Gastrocnemius medialis (tissue), 4 donors: ENCODE data around the gene LRRC49. TPM values are rescaled to one million over a fixed set of nuclear protein-coding genes. Genes with fewer than 3 reads are reported as not detected.

Source experiments
- ATAC-seq, 2 donors: fragments of 150-250 bp; one replicate each; pipeline ENCODE4 v1.9.1; 2016
- DNase-seq, 2 donors: peaks; one replicate each; pipeline ENCODE4 v3.0.0-alpha.2; 2019
- H3K27ac ChIP-seq, 4 donors: fragments of 200-600 bp; sonication (generic); 1 replicate in 1 of 4; 2 replicates in 3 of 4; pipeline ENCODE4 v1.5.1; 2016 to 2018; ENCODE audit warnings: mild to moderate bottlenecking in 2 of 4, moderate library complexity in 1 of 4
- H3K27me3 ChIP-seq, 3 donors: fragments of 200-600 bp; sonication (generic) in 2 of 3; 1 replicate in 1 of 3; 2 replicates in 2 of 3; pipeline versions ENCODE4 v1.5.1 to v1.6.0; 2016 to 2019; ENCODE audit warnings: mild to moderate bottlenecking in 1 of 3, moderate library complexity in 1 of 3
- H3K36me3 ChIP-seq, 2 donors: fragments of 200-600 bp; sonication (generic) in 1 of 2; one replicate each; pipeline ENCODE4 v1.5.1; 2017 to 2018
- H3K4me1 ChIP-seq, 2 donors: fragments of 200-600 bp; sonication (generic) in 1 of 2; one replicate each; pipeline ENCODE4 v1.5.1; 2016 to 2017; ENCODE audit warnings: mild to moderate bottlenecking in 2 of 2
- H3K4me3 ChIP-seq, 4 donors: fragments of 200-600 bp; sonication (generic) in 3 of 4; 1 replicate in 1 of 4; 2 replicates in 3 of 4; pipeline ENCODE4 v1.5.1; 2016 to 2019; ENCODE audit warnings: mild to moderate bottlenecking in 2 of 4
- H3K9me3 ChIP-seq, 3 donors: fragments of 200-600 bp; sonication (generic) in 2 of 3; 1 replicate in 1 of 3; 2 replicates in 2 of 3; pipeline ENCODE4 v1.5.1; 2016 to 2019
- POLR2A ChIP-seq, 2 donors: fragments of 450-650 bp; IDR thresholded peaks; one replicate each; pipeline ENCODE4 v1.6.1; 2017; ENCODE audit warnings: antibody characterized with exemption in 2 of 2, mild to moderate bottlenecking in 2 of 2, moderate library complexity in 2 of 2
- in situ Hi-C, 4 donors: fragments of 200-750 bp; cut with MboI; loops; one replicate each; pipeline versions ENCODE4 v1.15.0 to v1.8.0; 2017; ENCODE audit warnings: low sequenced_read_pairs in 4 of 4
- intact Hi-C: fragments of 100-400 bp; cut with DNase I; formaldehyde crosslinking; loops from one replicate; pipeline ENCODE4 v1.15.1; 2023; ENCODE audit warnings: low total_unique reads
- total RNA-seq, 4 donors: library from RNA; depleted of rRNA; stranded (reverse); fragments of >200 nt; gene quantifications; one replicate each; pipeline versions ENCODE4 v1.1.0 to v1.2.3, GENCODE V29; 2016
- TF ChIP-seq, protein P1 (sequence below), 5 experiments: fragments of 450-650 bp in 3 of 5; fragments of 200-600 bp in 2 of 5; sonication (generic) in 2 of 5; IDR thresholded peaks in 4 of 5; conservative IDR thresholded peaks in 1 of 5; 1 replicate in 4 of 5; 2 replicates in 1 of 5; pipeline ENCODE4 v1.5.1; 2016 to 2019; ENCODE audit warnings: antibody characterized with exemption in 5 of 5, mild to moderate bottlenecking in 3 of 5, moderate library complexity in 3 of 5

LRRC49 gene
- total RNA-seq, 4 donors from 2014 or later, result 0.51 to 5.0 (median 2.8) TPM

DNA sequence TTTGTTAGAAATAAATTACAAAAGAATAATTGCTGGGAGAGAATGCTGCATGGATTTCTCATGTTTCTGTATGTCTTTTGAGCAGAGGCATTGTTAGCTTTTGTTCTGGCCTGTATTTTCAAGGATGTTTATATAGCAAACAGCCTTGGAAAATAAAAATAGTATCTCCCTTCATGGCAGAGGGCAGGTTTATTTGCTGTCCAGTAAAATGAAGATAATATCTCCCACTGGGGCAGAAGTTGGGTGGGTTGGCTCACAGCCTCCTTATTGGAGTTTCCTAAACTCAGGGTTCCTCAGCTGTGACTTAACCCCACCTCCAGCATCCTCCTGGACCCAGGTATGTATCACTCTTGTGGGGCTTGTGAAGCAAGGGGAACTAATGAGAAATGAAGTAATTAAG, 178.9 kb downstream of the LRRC49 start:
- H3K4me1 ChIP-seq, result no peaks in the 10 kb centered on the region
- H3K36me3 ChIP-seq, result no peaks in the 10 kb centered on the region
- H3K9me3 ChIP-seq, result no peaks in the 10 kb centered on the region
- no peak overlapping the region for H3K4me3 ChIP-seq
- intact Hi-C loops (no loop called here), in situ Hi-C loops (no loop called here)
- no peak for DNase-seq
- no peak for TF ChIP-seq POLR2A (IDR thresholded peaks at IDR 0.05)
- TF ChIP-seq, protein P1, sequence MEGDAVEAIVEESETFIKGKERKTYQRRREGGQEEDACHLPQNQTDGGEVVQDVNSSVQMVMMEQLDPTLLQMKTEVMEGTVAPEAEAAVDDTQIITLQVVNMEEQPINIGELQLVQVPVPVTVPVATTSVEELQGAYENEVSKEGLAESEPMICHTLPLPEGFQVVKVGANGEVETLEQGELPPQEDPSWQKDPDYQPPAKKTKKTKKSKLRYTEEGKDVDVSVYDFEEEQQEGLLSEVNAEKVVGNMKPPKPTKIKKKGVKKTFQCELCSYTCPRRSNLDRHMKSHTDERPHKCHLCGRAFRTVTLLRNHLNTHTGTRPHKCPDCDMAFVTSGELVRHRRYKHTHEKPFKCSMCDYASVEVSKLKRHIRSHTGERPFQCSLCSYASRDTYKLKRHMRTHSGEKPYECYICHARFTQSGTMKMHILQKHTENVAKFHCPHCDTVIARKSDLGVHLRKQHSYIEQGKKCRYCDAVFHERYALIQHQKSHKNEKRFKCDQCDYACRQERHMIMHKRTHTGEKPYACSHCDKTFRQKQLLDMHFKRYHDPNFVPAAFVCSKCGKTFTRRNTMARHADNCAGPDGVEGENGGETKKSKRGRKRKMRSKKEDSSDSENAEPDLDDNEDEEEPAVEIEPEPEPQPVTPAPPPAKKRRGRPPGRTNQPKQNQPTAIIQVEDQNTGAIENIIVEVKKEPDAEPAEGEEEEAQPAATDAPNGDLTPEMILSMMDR (IDR thresholded peaks at IDR 0.05 in 4 of 5, conservative IDR thresholded peaks at IDR 0.05 in 1 of 5), result no peak
- ATAC-seq, result no peak
- no peaks in the 10 kb centered on the region for H3K27me3 ChIP-seq
- H3K27ac ChIP-seq, result no peak overlapping the region

DNA sequence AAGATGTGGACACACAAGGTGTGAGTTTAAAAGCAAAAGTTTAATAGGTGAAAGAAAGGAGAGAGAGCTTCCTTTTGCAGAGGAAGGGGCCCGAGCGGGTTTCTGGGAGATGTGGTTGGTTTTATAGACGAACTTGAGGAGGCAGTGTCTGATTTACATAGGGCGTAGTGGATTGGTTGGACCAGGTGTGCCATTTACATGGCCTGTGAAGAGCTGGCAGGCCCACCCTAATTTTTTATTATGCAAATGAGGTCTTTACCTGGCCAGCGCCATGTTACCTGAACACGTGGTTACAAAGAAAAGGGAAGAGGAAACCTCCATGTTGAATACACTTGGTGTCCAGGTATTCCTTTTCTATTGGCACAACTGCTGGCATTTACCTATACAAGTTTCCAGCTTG, 179.8 kb downstream of the LRRC49 start:
- TF ChIP-seq, protein P1 (IDR thresholded peaks at IDR 0.05 in 4 of 5, conservative IDR thresholded peaks at IDR 0.05 in 1 of 5), result no peak
- no peak for TF ChIP-seq POLR2A (IDR thresholded peaks at IDR 0.05)
- H3K4me3 ChIP-seq, result no peak overlapping the region
- no peaks in the 10 kb centered on the region for H3K27me3 ChIP-seq
- H3K36me3 ChIP-seq, result no peaks in the 10 kb centered on the region
- intact Hi-C loops, result no loop called here
- no peak overlapping the region for H3K27ac ChIP-seq
- H3K9me3 ChIP-seq, result no peaks in the 10 kb centered on the region
- no peak for ATAC-seq
- H3K4me1 ChIP-seq, result no peaks in the 10 kb centered on the region
- in situ Hi-C loops, result no loop called here
- no peak for DNase-seq

DNA sequence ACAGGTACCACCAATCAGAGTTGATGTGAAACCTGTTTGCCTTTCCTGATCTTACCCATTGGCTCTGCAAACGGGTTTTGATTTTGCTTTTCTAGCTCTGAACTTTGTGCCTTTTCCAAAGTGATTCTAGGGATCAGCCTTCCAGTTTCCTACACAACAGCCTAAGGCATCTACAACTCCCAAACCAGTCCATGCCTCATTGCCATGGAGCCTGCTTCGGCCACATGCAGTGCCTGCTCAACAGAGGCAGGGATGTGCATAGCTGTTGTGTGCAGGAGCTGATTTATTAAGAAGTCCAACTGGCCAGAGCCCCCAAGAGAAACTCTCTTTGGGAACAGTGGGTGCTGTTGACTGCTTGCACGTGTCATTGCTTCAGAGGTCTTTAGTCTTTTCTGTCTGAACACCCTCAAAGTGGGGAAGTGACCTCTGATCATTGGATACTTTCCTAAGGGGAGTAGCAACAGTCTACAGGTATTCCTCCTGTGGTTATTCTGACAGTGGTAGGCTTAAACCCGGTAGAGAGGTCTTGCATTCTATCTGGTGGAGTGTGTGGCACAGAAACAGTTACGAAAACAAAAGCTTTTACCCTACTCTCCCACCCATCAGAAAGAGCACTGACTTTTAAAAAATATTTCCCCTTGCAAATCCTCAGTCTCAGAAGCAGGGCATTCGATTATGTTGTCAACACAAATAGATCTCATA, 186.0 kb downstream of the LRRC49 start:
- H3K27ac ChIP-seq, result no peak overlapping the region
- no peaks in the 10 kb centered on the region for H3K36me3 ChIP-seq
- no peak overlapping the region for H3K4me3 ChIP-seq
- in situ Hi-C loops, result no loop called here
- no peaks in the 10 kb centered on the region for H3K9me3 ChIP-seq
- no peaks in the 10 kb centered on the region for H3K4me1 ChIP-seq
- ATAC-seq (no peak), DNase-seq (no peak)
- TF ChIP-seq, protein P1 (IDR thresholded peaks at IDR 0.05 in 4 of 5, conservative IDR thresholded peaks at IDR 0.05 in 1 of 5), result no peak
- TF ChIP-seq POLR2A (IDR thresholded peaks at IDR 0.05), result no peak
- intact Hi-C loops, result no loop called here
- no peaks in the 10 kb centered on the region for H3K27me3 ChIP-seq

DNA sequence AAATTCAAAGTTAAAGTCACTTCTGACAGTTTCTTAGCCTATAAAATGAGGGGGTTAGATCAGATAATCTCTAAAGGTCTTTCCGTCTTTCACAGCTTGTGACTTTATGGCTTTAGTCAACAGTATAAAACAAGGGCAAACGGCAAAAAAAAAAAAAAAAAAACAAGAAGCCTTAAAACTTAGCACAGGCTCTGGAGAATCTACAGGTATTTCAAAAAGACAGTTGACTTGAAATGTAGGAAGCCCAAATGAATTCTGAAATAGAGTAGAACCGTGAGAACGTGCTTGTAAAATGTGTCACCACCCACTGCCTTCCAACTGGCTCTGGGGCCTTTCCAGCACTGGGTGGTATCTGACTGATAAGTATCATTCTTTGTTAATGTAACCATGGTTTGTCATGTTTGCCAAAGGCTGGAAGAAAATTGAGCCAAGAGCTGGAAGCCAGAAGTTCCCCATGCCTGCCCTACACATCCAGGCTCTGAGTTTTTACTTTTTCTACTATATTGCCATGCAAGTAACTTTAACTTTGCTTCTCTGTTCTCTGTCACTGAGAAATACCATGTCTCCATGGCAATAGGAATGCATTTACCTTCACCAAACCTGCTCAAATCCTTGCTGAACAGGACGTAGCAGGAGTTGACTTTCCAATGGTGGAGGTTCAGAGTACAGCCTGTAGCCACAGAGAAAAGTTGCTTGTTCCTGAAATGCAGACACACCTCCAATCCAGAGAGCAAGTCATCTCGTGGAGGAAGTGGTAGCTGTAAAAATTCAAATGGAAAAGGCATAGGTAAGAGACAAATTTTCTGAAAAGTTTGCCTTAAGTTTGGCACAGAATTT, 186.8 kb downstream of the LRRC49 start:
- in situ Hi-C loops, result no loop called here
- no peaks in the 10 kb centered on the region for H3K9me3 ChIP-seq
- H3K4me3 ChIP-seq, result no peak overlapping the region
- H3K27ac ChIP-seq, result no peak overlapping the region
- intact Hi-C loops, result no loop called here
- no peaks in the 10 kb centered on the region for H3K36me3 ChIP-seq
- H3K4me1 ChIP-seq, result no peaks in the 10 kb centered on the region
- TF ChIP-seq POLR2A (IDR thresholded peaks at IDR 0.05), result no peak
- TF ChIP-seq, protein P1 (IDR thresholded peaks at IDR 0.05 in 4 of 5, conservative IDR thresholded peaks at IDR 0.05 in 1 of 5), result no peak
- H3K27me3 ChIP-seq, result no peaks in the 10 kb centered on the region
- no peak for ATAC-seq
- no peak for DNase-seq
